ENCODE data around the gene METTL4. TPM values are rescaled to one million over a fixed set of nuclear protein-coding genes. Genes with fewer than 3 reads are reported as not detected.

METTL4 gene
- total RNA-seq, 1 experiment from 2014 or later, result 15.5 TPM

- no peak overlapping the region for H3K9ac ChIP-seq (ENCODE audit: low read length)
- H3K79me2 ChIP-seq (ENCODE audit: insufficient read depth, low read length), result no peaks in the 10 kb centered on the region
Measured at GRCh38 chr18:2515171-2515787, 56.0 kb downstream of the METTL4 start.

More at GRCh38 chr18:2515171-2515787, 56.0 kb downstream of the METTL4 start:
- H3K27me3 ChIP-seq (ENCODE audit: insufficient read depth, low read length), result no peaks in the 10 kb centered on the region
- H2AFZ ChIP-seq (ENCODE audit: low read depth, low read length, poor library complexity, severe bottlenecking), result no peak overlapping the region
- no peaks in the 10 kb centered on the region for H4K20me1 ChIP-seq (ENCODE audit: insufficient read depth)
- RAD21 ChIA-PET (ENCODE audit: low non-redundant PET in 1 of 2, low total read pairs in 2 of 2, uncharacterized antibody in 2 of 2, unreplicated experiment in 2 of 2), result no interaction called here
- H3K9me3 ChIP-seq (ENCODE audit: control insufficient read depth in 1 of 2, insufficient read depth in 1 of 2, low read depth in 1 of 2, low read length in 2 of 2), result no peaks in the 10 kb centered on the region
- intact Hi-C loops (cut with micrococcal nuclease), result no loop called here
- peak; percentile 52; the same call in 1 of the 2 replicates for ATAC-seq
- BruUV-seq (replicated peaks), result no TSS peak
- POLR2A ChIA-PET, result no interaction called here
- no peak overlapping the region for H3K4me3 ChIP-seq (replicated peaks in 1 of 2; ENCODE audit: low read depth in 1 of 2, low read length in 2 of 2)
- CTCF ChIA-PET, result no interaction called here
- H3K36me3 ChIP-seq (ENCODE audit: control insufficient read depth in 1 of 2, insufficient read depth in 2 of 2, low read length in 2 of 2), result no peaks in the 10 kb centered on the region
- no peak overlapping the region for H3K27ac ChIP-seq (ENCODE audit: low read depth, low read length)
- H3K9me2 ChIP-seq (ENCODE audit: insufficient read depth), result no peaks in the 10 kb centered on the region
- H3K4me2 ChIP-seq (ENCODE audit: low read length), result peak overlapping the region; percentile 53
- peak; percentile 39; the same call in 1 of the 2 replicates for TF ChIP-seq SP1 (IDR thresholded peaks at IDR 0.05; ENCODE audit: low read depth)
- no peak for TF ChIP-seq ZFX (IDR thresholded peaks at IDR 0.05)
- no peak for TF ChIP-seq CBX3 (IDR thresholded peaks at IDR 0.05; ENCODE audit: low read depth)
- no peak for TF ChIP-seq EZH2phosphoT487 (IDR thresholded peaks at IDR 0.05; ENCODE audit: borderline replicate concordance)
- TF ChIP-seq JUND (IDR thresholded peaks at IDR 0.05), result peak; percentile 52; the same call in 1 of the 2 replicates
- no peak for TF ChIP-seq TCF7L2 (IDR thresholded peaks at IDR 0.05; ENCODE audit: borderline replicate concordance, extremely low read depth, insufficient read depth, insufficient read length)
- peak; percentile 74; the same call in 1 of the 2 replicates for TF ChIP-seq FOSL1 (IDR thresholded peaks at IDR 0.05; ENCODE audit: low read depth)
- no peak for TF ChIP-seq POLR2A (IDR thresholded peaks at IDR 0.05; ENCODE audit: borderline replicate concordance, extremely low read depth, insufficient read depth, insufficient read length)
- no peak for TF ChIP-seq REST (IDR thresholded peaks at IDR 0.05; ENCODE audit: low read depth)
- TF ChIP-seq SIN3A (IDR thresholded peaks at IDR 0.05; ENCODE audit: low read depth), result no peak
- 0 out of 2 replicates have a peak, but pooled peaks have one; percentile 29 for TF ChIP-seq SRF (IDR thresholded peaks at IDR 0.05; ENCODE audit: low read depth)
- peaks cover 7 to 19% of the 10 kb centered on the region in 2 experiments for H3K4me1 ChIP-seq (ENCODE audit: control insufficient read depth in 1 of 2, insufficient read depth in 2 of 2, low read length in 2 of 2)
- DNase-seq (ENCODE audit: low read depth, low spot score), result peak; percentile 21
